H9 (cell line): ENCODE measurements around the gene CLEC16A. TPM values are rescaled to one million over a fixed set of nuclear protein-coding genes. Genes with fewer than 3 reads are reported as not detected.

ENCODE experiments used
- DNase-seq: peaks from one replicate; pipeline ENCODE4 v3.0.0-alpha.2; 2017
- H2AFZ ChIP-seq: one replicate; pipeline ENCODE4 v1.6.1; 2013; ENCODE audit warnings: mild to moderate bottlenecking, low read length, control low read depth, moderate library complexity
- H2AK5ac ChIP-seq: 2 replicates; pipeline ENCODE4 v1.6.1; 2013; ENCODE audit warnings: low read length, control low read depth, mixed read lengths; ENCODE audit not compliant: insufficient read length
- H2BK120ac ChIP-seq: one replicate; pipeline ENCODE4 v1.6.1; 2013; ENCODE audit warnings: low read depth, mild to moderate bottlenecking, low read length, control low read depth, inconsistent platforms; ENCODE audit not compliant: poor library complexity, severe bottlenecking
- H2BK12ac ChIP-seq: 2 replicates; pipeline ENCODE4 v1.6.1; 2013; ENCODE audit warnings: low read length, control low read depth, mixed read lengths, low read depth; ENCODE audit not compliant: insufficient read length
- H2BK15ac ChIP-seq: 2 replicates; pipeline ENCODE4 v1.6.1; 2013; ENCODE audit warnings: low read depth, low read length, control low read depth
- H2BK20ac ChIP-seq: one replicate; pipeline ENCODE4 v1.6.1; 2013; ENCODE audit warnings: low read depth, mild to moderate bottlenecking, low read length, control low read depth, inconsistent platforms; ENCODE audit not compliant: poor library complexity, severe bottlenecking
- H2BK5ac ChIP-seq: 2 replicates; pipeline ENCODE4 v1.6.1; 2013; ENCODE audit warnings: low read length, control low read depth, mixed read lengths; ENCODE audit not compliant: insufficient read length
- H3K14ac ChIP-seq: 2 replicates; pipeline ENCODE4 v1.6.1; 2013; ENCODE audit warnings: low read length, control low read depth; ENCODE audit not compliant: insufficient read depth
- H3K18ac ChIP-seq: 2 replicates; pipeline ENCODE4 v1.6.1; 2013; ENCODE audit warnings: low read depth, mild to moderate bottlenecking, mixed read lengths, low read length, control low read depth; ENCODE audit not compliant: insufficient read length
- H3K23ac ChIP-seq: 2 replicates; pipeline ENCODE4 v1.6.1; 2013; ENCODE audit warnings: low read length, control low read depth, mixed read lengths, low read depth; ENCODE audit not compliant: insufficient read length
- H3K23me2 ChIP-seq: 2 replicates; pipeline ENCODE4 v1.6.1; 2013; ENCODE audit warnings: low read depth, mild to moderate bottlenecking, mixed read lengths, low read length, control low read depth; ENCODE audit not compliant: insufficient read length, poor library complexity, severe bottlenecking
- H3K27ac ChIP-seq: 2 replicates; pipeline ENCODE4 v1.5.1; 2013; ENCODE audit warnings: low read length, control low read depth, mixed read lengths, low read depth; ENCODE audit not compliant: insufficient read length
- H3K27me3 ChIP-seq: 2 replicates; pipeline ENCODE4 v1.6.1; 2013; ENCODE audit warnings: low read length, control low read depth, inconsistent platforms; ENCODE audit not compliant: insufficient read depth
- H3K4ac ChIP-seq: 2 replicates; pipeline ENCODE4 v1.6.1; 2013; ENCODE audit warnings: low read depth, mild to moderate bottlenecking, control low read depth, inconsistent platforms, low read length, moderate library complexity
- H3K4me1 ChIP-seq: 2 replicates; pipeline ENCODE4 v1.6.1; 2013; ENCODE audit warnings: low read length, control low read depth, inconsistent platforms; ENCODE audit not compliant: insufficient read depth
- H3K4me2 ChIP-seq: 2 replicates; pipeline ENCODE4 v1.6.1; 2013; ENCODE audit warnings: low read length, control low read depth, mixed read lengths; ENCODE audit not compliant: insufficient read length, insufficient read depth
- H3K56ac ChIP-seq: 2 replicates; pipeline ENCODE4 v1.6.1; 2013; ENCODE audit warnings: low read depth, mild to moderate bottlenecking, mixed read lengths, low read length, control low read depth; ENCODE audit not compliant: insufficient read length
- H3K79me1 ChIP-seq: 2 replicates; pipeline ENCODE4 v1.6.1; 2013; ENCODE audit warnings: low read depth, mild to moderate bottlenecking, moderate library complexity, low read length, control low read depth, inconsistent platforms; ENCODE audit not compliant: insufficient read depth, poor library complexity, severe bottlenecking
- H3K79me2 ChIP-seq: 2 replicates; pipeline ENCODE4 v1.6.1; 2013; ENCODE audit warnings: low read length, control low read depth, inconsistent platforms; ENCODE audit not compliant: insufficient read depth
- H3K9ac ChIP-seq: 2 replicates; pipeline ENCODE4 v1.6.1; 2013; ENCODE audit warnings: low read length, control low read depth, mixed read lengths; ENCODE audit not compliant: insufficient read length; ENCODE audit errors: extremely low read depth
- H3K9me3 ChIP-seq: one replicate; pipeline ENCODE4 v1.6.1; 2013; ENCODE audit warnings: low read depth, low read length, inconsistent platforms; ENCODE audit not compliant: control insufficient read depth
- H3T11ph ChIP-seq: one replicate; pipeline ENCODE4 v1.6.1; 2013; ENCODE audit warnings: mild to moderate bottlenecking, low read length, control low read depth, inconsistent platforms
- H4K20me1 ChIP-seq: one replicate; pipeline ENCODE4 v1.6.1; 2013; ENCODE audit not compliant: control insufficient read depth, insufficient read length, insufficient read depth
- H4K5ac ChIP-seq: 2 replicates; pipeline ENCODE4 v1.6.1; 2013; ENCODE audit warnings: low read depth, mild to moderate bottlenecking, mixed read lengths, low read length, control low read depth; ENCODE audit not compliant: insufficient read length
- H4K8ac ChIP-seq: replicated peaks from 2 replicates; pipeline ENCODE4 v1.6.1; 2013; ENCODE audit warnings: low read length, control low read depth, mixed read lengths, low read depth; ENCODE audit not compliant: insufficient read length
- H4K91ac ChIP-seq: 2 replicates; pipeline ENCODE4 v1.6.1; 2013; ENCODE audit warnings: low read depth, mild to moderate bottlenecking, moderate library complexity, mixed read lengths, low read length, control low read depth; ENCODE audit not compliant: insufficient read length
- H3K27ac Mint-ChIP-seq, 3 experiments: 2 replicates in 2 of 3; 3 replicates in 1 of 3; pipeline ENCODE4 v1.8.0; 2020 to 2021; ENCODE audit warnings: mixed read lengths in 3 of 3, mild to moderate bottlenecking in 1 of 3, moderate library complexity in 1 of 3
- H3K27me3 Mint-ChIP-seq: 2 replicates; pipeline ENCODE4 v1.8.0; 2021; ENCODE audit warnings: low read depth, mild to moderate bottlenecking, moderate library complexity, mixed read lengths
- H3K36me3 Mint-ChIP-seq, 3 experiments: 2 replicates in 2 of 3; 3 replicates in 1 of 3; pipeline ENCODE4 v1.8.0; 2020 to 2021; ENCODE audit warnings: low read depth in 3 of 3, mixed read lengths in 3 of 3; ENCODE audit not compliant: insufficient read depth in 1 of 3
- H3K4me1 Mint-ChIP-seq, 2 experiments: 2 replicates each; pipeline ENCODE4 v1.8.0; 2020; ENCODE audit warnings: mixed read lengths in 2 of 2
- H3K4me3 Mint-ChIP-seq, 2 experiments: 2 replicates in 1 of 2; 3 replicates in 1 of 2; pipeline ENCODE4 v1.8.0; 2020 to 2021; ENCODE audit warnings: mild to moderate bottlenecking in 2 of 2, mixed read lengths in 2 of 2, moderate library complexity in 1 of 2
- H3K9me3 Mint-ChIP-seq, 2 experiments: 2 replicates in 1 of 2; 3 replicates in 1 of 2; pipeline ENCODE4 v1.8.0; 2020; ENCODE audit warnings: mild to moderate bottlenecking in 2 of 2, mixed read lengths in 2 of 2, moderate library complexity in 1 of 2
- WGBS: extraction: QIAGEN DNeasy Blood & Tissue Kit; methylation state at CpG from one replicate; pipeline ENCODE4 v1.1.7; 2013; ENCODE audit warnings: missing lambda C conversion rate, low lambda C conversion rate, mixed read lengths; ENCODE audit not compliant: insufficient read length; ENCODE audit errors: extremely low coverage; 5-methylcytosine and 5-hydroxymethylcytosine counted together
- total RNA-seq: library from RNA; stranded (reverse); gene quantifications from 2 replicates; pipeline ENCODE4 v1.2.1, GENCODE V29; 2021
- TF ChIP-seq, protein P1 (sequence below): fragments of 200-600 bp; sonication (generic); conservative IDR thresholded peaks from 3 replicates; pipeline ENCODE4 v1.8.0; 2021; ENCODE audit warnings: antibody characterized with exemption, mild to moderate bottlenecking

Gene CLEC16A
- total RNA-seq, 1 experiment from 2014 or later = 15.2 TPM

GRCh38 chr16:11067266-11067665 is 122.9 kb downstream of the CLEC16A start:
- no peaks in the 10 kb centered on the region for H3K9me3 Mint-ChIP-seq
- no peak overlapping the region for H3K23ac ChIP-seq
- H3T11ph ChIP-seq = no peak overlapping the region
- H3K36me3 Mint-ChIP-seq = peaks cover 0 to 3% (median 0%) of the 10 kb centered on the region in 3 experiments; a peak in 1 of 7 replicates
- H3K4me2 ChIP-seq = no peak overlapping the region
- H3K27me3 ChIP-seq = no peaks in the 10 kb centered on the region
- H3K14ac ChIP-seq = no peak overlapping the region
- no peak for DNase-seq
- no peaks in the 10 kb centered on the region for H4K20me1 ChIP-seq
- no peaks in the 10 kb centered on the region for H3K9me3 ChIP-seq
- no peak overlapping the region for H4K8ac ChIP-seq
- H3K23me2 ChIP-seq = no peaks in the 10 kb centered on the region
- no peak overlapping the region for H2AK5ac ChIP-seq
- peak overlapping the region in 2 of 3 experiments; percentile 34 to 96; a peak in 3 of 7 replicates for H3K27ac Mint-ChIP-seq
- H3K79me1 ChIP-seq = no peaks in the 10 kb centered on the region
- H3K79me2 ChIP-seq = no peaks in the 10 kb centered on the region
- no peaks in the 10 kb centered on the region for H3K4me1 ChIP-seq
- H2BK120ac ChIP-seq = no peak overlapping the region
- H3K4me1 Mint-ChIP-seq = peaks cover 6 to 11% of the 10 kb centered on the region in 2 experiments; a peak in 3 of 4 replicates
- no peak overlapping the region for H3K4me3 Mint-ChIP-seq
- H3K9ac ChIP-seq = no peak overlapping the region
- no peak overlapping the region for H4K5ac ChIP-seq
- TF ChIP-seq, protein P1, sequence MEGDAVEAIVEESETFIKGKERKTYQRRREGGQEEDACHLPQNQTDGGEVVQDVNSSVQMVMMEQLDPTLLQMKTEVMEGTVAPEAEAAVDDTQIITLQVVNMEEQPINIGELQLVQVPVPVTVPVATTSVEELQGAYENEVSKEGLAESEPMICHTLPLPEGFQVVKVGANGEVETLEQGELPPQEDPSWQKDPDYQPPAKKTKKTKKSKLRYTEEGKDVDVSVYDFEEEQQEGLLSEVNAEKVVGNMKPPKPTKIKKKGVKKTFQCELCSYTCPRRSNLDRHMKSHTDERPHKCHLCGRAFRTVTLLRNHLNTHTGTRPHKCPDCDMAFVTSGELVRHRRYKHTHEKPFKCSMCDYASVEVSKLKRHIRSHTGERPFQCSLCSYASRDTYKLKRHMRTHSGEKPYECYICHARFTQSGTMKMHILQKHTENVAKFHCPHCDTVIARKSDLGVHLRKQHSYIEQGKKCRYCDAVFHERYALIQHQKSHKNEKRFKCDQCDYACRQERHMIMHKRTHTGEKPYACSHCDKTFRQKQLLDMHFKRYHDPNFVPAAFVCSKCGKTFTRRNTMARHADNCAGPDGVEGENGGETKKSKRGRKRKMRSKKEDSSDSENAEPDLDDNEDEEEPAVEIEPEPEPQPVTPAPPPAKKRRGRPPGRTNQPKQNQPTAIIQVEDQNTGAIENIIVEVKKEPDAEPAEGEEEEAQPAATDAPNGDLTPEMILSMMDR = no peak
- no peak overlapping the region for H3K56ac ChIP-seq
- H3K18ac ChIP-seq = no peak overlapping the region
- no peak overlapping the region for H2BK12ac ChIP-seq
- no peak overlapping the region for H2BK5ac ChIP-seq
- no peak overlapping the region for H3K4ac ChIP-seq
- H2AFZ ChIP-seq = no peak overlapping the region
- no peaks in the 10 kb centered on the region for H3K27me3 Mint-ChIP-seq
- H3K27ac ChIP-seq = no peak overlapping the region
- H4K91ac ChIP-seq = no peak overlapping the region
- no peak overlapping the region for H2BK15ac ChIP-seq
- WGBS = no CpG with 5 or more reads among the region's 7 CpGs
- no peak overlapping the region for H2BK20ac ChIP-seq
